ENCODE data around the gene FAM168A. TPM values are rescaled to one million over a fixed set of nuclear protein-coding genes. Genes with fewer than 3 reads are reported as not detected.

Gene FAM168A
- total and polyA plus RNA-seq, 2 of the 8 experiments (the other 6 are each of a cell fraction or from before 2014, with no cell fraction given): 17.1 to 21.6 TPM

DNA sequence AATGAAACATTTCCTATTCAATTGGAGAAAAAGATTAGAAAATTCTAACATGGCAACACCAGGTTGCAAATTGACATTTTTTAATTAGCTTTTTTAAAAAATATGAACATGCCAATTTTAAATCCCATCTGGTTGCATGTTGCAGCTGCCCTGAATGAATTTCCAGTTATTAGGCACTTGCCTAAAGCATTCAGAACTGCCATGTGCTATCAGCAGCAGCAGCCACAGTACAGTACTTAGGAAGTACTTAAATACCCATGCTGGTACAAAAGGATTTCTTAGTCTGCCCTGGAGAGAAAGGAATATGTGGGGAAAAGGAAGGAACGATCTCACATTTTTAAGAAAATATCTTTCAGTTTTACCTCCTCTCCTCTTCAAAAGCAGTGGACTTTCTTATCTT, 46.2 kb downstream of the FAM168A start:
- H3K4ac ChIP-seq (replicated peaks; ENCODE audit: insufficient read length, low read depth, low read length): no peak overlapping the region
- FAIRE-seq (no peak), DNase-seq (ENCODE audit: low read depth in 1 of 2, low spot score in 2 of 2) (no peak)
- H3K56ac ChIP-seq (replicated peaks; ENCODE audit: insufficient read length, low read depth, low read length): no peak overlapping the region
- H3K4me3 ChIP-seq (ENCODE audit: extremely low read depth in 1 of 4, insufficient read depth in 2 of 4, low read depth in 3 of 4, low read length in 4 of 4): no peak overlapping the region
- POLR2A ChIA-PET (ENCODE audit: partially characterized antibody): no interaction called here
- H3K23ac ChIP-seq (ENCODE audit: insufficient read length): no peak overlapping the region
- peaks cover 0 to 2% of the 10 kb centered on the region in 2 experiments for H4K20me1 ChIP-seq (replicated peaks in 1 of 2; ENCODE audit: control insufficient read depth in 1 of 2, insufficient read depth in 2 of 2, low read length in 2 of 2)
- peaks cover 0 to 4% (median 2%) of the 10 kb centered on the region in 4 experiments; a peak in 3 of 7 replicates for H3K4me1 ChIP-seq (replicated peaks in 1 of 4; ENCODE audit: control insufficient read depth in 3 of 4, insufficient read depth in 4 of 4, low read length in 3 of 4)
- H4K5ac ChIP-seq (ENCODE audit: insufficient read length, low read depth, low read length): no peak overlapping the region
- H2AFZ ChIP-seq (ENCODE audit: low read length): no peak overlapping the region
- H2BK12ac ChIP-seq (ENCODE audit: low read depth, low read length): no peak overlapping the region
- no peaks in the 10 kb centered on the region for H3K79me1 ChIP-seq (ENCODE audit: low read depth, low read length)
- no peak overlapping the region for H3K27ac ChIP-seq (ENCODE audit: low read depth, low read length)
- CTCF ChIA-PET (ENCODE audit: partially characterized antibody): interaction anchor here (1.0 to 1.6 kb wide), 3 partner anchors 12 to 45 kb away, joined by 3 to 4 read pairs (median 3); no protein-coding TSS in a partner anchor
- no peak overlapping the region for H2BK15ac ChIP-seq (ENCODE audit: low read length)
- no peak overlapping the region for H2BK20ac ChIP-seq (ENCODE audit: low read length)
- no peak overlapping the region for H3K18ac ChIP-seq (ENCODE audit: extremely low read depth, low read length)
- no peaks in the 10 kb centered on the region for H3K23me2 ChIP-seq (ENCODE audit: low read depth, low read length)
- H3K9ac ChIP-seq (replicated peaks in 1 of 4; ENCODE audit: extremely low read depth in 1 of 4, low read depth in 3 of 4, low read length in 3 of 4): no peak overlapping the region
- H2BK120ac ChIP-seq (replicated peaks; ENCODE audit: low read depth, low read length): no peak overlapping the region
- H3K36me3 ChIP-seq (ENCODE audit: control insufficient read depth in 2 of 4, insufficient read depth in 4 of 4, low read length in 3 of 4): no peaks in the 10 kb centered on the region; a peak in 1 of 8 replicates
- no peak overlapping the region for H2AK5ac ChIP-seq (ENCODE audit: low read depth, low read length)
- no peaks in the 10 kb centered on the region for H3K27me3 ChIP-seq (replicated peaks in 1 of 4; ENCODE audit: control insufficient read depth in 3 of 4, extremely low read depth in 1 of 4, insufficient read depth in 3 of 4, low read length in 3 of 4)
- WGBS, 2 experiments (ENCODE audit: extremely low coverage in 1 of 2, insufficient coverage in 1 of 2, insufficient read length in 1 of 2, insufficient replicate concordance in 2 of 2, low coverage in 1 of 2, low lambda C conversion rate in 2 of 2, missing lambda C conversion rate in 1 of 2): 100% methylated on average over 1 of the region's 1 CpG; no CpG with 5 or more reads in 1 of the 2 experiments
- H4K8ac ChIP-seq (ENCODE audit: extremely low read depth, insufficient read depth, low read length): no peak overlapping the region
- H2BK5ac ChIP-seq (ENCODE audit: low read depth, low read length): no peak overlapping the region
- no peak overlapping the region for H3K14ac ChIP-seq (ENCODE audit: insufficient read length)
- H3K79me2 ChIP-seq (ENCODE audit: control insufficient read depth in 1 of 2, insufficient read depth in 2 of 2, low read length in 2 of 2): peaks cover 0 to 9% of the 10 kb centered on the region in 2 experiments; a peak in 1 of 4 replicates
- no peak overlapping the region for H3K4me2 ChIP-seq (ENCODE audit: insufficient read depth in 1 of 2, low read depth in 2 of 2, low read length in 2 of 2)
- no peak overlapping the region for H4K91ac ChIP-seq (replicated peaks; ENCODE audit: insufficient read length, low read length)
- H3K9me3 ChIP-seq (ENCODE audit: insufficient read depth in 2 of 2, low read depth in 1 of 2, low read length in 1 of 2): no peaks in the 10 kb centered on the region
- TF ChIP-seq POLR2AphosphoS5 (IDR thresholded peaks at IDR 0.05; ENCODE audit: low read depth, low read length): no peak
- TF ChIP-seq GTF2F1 (IDR thresholded peaks at IDR 0.05; ENCODE audit: borderline replicate concordance, low read depth, low read length): no peak
- TF ChIP-seq RXRA (IDR thresholded peaks at IDR 0.05; ENCODE audit: insufficient read depth, low read depth, low read length): no peak

Measured in H1 (cell line).